HG03354 (cell line): ENCODE results near the gene GAGE13.
"Not testable (repeated sequence)": the region's sequence is repeated elsewhere in the genome, so short reads cannot be mapped to it uniquely, and the experiment has no call there.

Experiments used
- ATAC-seq: cut with Tn5 transposase; IDR thresholded peaks from one replicate; pipeline ENCODE4 v1.9.1; 2021; ENCODE audit warnings: mild to moderate bottlenecking; ENCODE audit not compliant: unreplicated experiment, poor library complexity, severe bottlenecking

Gene GAGE13

GRCh38 chrX:49323735-49324134 lies 7.6 kb upstream of the GAGE13 start:
- not testable (repeated sequence) for ATAC-seq

DNA sequence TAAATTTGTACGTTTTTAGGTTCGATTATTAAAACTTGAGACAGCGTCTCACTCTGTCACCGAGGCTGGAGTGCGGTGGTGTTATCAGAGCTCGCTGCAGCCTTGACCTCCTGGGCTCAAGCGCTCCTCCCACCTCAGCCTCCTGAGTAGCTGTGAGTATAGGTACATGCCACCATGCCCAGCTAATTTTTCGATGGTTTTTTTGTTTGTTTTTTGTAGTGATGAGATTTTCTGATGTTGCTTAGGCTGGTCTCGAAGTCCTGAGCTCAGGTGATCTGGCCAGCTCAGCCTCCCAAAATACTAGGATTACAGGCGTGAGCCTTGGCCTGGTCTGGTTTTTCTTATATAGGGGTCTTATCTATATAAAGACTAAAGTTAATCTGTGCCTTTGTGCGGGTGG lies 961 bp upstream of the GAGE13 start:
- not testable (repeated sequence) for ATAC-seq

GRCh38 chrX:49331841-49332240 lies 459 bp downstream of the GAGE13 start:
- not testable (repeated sequence) for ATAC-seq

DNA sequence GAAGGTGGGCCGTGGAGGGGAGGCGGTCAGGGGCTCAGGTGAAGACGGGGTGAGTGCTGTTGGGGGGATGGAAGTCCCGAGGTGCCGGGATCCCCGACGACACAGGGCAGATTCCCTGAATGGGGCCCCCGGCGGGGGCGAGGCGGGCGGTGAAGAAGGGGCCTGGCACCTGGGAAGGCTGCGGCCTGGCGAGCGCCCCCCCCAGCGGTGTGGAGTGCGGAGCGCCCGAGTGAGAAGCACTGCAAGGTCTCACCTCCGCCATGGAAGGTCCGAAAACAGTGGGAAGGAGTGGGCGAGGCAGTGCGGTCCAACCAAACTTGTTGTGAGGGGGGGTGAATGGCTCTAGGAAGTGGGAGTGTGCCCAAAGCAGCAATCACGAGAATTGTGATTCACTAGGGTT lies 10.1 kb downstream of the GAGE13 start:
- not testable (repeated sequence) for ATAC-seq

GRCh38 chrX:49344496-49345175 lies 13.3 kb downstream of the GAGE13 start:
- not testable (repeated sequence) for ATAC-seq

- not testable (repeated sequence) for ATAC-seq
These were observed 14.0 kb downstream of the GAGE13 start for GRCh38 chrX:49345402-49345801.

GRCh38 chrX:49346150-49346549 lies 14.8 kb downstream of the GAGE13 start:
- ATAC-seq = not testable (repeated sequence)
